ENCODE results near the gene PIGC.

PIGC gene

DNA sequence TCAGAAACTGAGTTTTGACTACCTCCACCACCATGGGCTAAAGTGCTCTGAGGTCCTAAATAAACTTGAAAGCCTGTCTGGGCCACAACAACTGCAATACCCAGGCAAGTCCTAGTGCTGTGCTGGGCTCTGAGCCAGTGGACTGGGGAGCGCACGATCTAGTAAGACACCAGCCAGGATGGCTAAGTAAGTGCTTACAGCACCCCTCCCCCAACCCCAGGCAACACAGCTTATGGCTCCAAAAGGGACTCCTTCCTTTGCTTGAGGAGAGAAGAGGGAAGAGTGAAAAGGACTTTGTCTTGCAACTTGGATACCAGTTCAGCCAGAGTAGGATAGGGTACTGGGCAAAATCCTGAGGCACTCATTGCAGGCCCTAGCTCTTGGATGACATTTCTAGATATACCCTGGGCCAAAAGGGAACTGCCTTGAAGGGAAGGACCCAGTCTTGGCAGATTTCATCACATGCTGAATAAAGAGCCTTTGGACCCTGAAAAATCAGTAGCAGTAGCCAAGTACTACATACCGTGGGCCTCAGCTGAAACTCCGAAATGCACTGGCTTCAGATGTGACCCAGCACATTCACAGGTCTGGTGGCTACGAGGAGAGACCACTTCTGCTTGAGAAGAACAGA, 21.8 kb downstream of the PIGC start:
- no peak for DNase-seq (ENCODE audit: low read depth)
- H3K4me3 ChIP-seq (ENCODE audit: low read length) = no peak overlapping the region
- TF ChIP-seq, protein P1, sequence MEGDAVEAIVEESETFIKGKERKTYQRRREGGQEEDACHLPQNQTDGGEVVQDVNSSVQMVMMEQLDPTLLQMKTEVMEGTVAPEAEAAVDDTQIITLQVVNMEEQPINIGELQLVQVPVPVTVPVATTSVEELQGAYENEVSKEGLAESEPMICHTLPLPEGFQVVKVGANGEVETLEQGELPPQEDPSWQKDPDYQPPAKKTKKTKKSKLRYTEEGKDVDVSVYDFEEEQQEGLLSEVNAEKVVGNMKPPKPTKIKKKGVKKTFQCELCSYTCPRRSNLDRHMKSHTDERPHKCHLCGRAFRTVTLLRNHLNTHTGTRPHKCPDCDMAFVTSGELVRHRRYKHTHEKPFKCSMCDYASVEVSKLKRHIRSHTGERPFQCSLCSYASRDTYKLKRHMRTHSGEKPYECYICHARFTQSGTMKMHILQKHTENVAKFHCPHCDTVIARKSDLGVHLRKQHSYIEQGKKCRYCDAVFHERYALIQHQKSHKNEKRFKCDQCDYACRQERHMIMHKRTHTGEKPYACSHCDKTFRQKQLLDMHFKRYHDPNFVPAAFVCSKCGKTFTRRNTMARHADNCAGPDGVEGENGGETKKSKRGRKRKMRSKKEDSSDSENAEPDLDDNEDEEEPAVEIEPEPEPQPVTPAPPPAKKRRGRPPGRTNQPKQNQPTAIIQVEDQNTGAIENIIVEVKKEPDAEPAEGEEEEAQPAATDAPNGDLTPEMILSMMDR (conservative IDR thresholded peaks at IDR 0.05; ENCODE audit: low read depth, low read length) = no peak

DNA sequence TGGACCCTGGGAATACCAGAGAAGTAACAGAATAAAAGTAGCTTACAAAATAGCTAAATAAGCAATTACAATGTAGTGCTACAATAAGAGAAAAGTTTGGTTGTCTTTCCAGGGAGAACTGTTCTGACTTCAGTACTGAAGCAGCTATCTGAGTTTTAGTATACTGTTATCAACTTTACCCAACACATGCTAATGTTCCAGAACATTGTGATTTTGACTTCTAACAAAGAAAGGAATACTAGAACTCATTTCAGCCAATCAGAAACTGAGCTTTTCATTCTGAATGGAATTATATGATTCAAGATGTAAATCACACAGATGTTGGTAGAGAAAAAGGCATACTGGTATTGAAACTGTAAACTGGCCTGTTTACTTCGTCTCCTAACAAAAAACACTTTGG, 23.5 kb downstream of the PIGC start, which contains the start of gene C1orf105:
TSS of gene C1orf105 (plus strand) at position 301 of the 400 bp plus-strand sequence. CDS start 201 bp downstream, outside the sequence.
- no peak for DNase-seq (ENCODE audit: low read depth)
- no peak within 1 kb of the TSS for H3K4me3 ChIP-seq (ENCODE audit: low read length)
- TF ChIP-seq, protein P1 (conservative IDR thresholded peaks at IDR 0.05; ENCODE audit: low read depth, low read length) = no peak

DNA sequence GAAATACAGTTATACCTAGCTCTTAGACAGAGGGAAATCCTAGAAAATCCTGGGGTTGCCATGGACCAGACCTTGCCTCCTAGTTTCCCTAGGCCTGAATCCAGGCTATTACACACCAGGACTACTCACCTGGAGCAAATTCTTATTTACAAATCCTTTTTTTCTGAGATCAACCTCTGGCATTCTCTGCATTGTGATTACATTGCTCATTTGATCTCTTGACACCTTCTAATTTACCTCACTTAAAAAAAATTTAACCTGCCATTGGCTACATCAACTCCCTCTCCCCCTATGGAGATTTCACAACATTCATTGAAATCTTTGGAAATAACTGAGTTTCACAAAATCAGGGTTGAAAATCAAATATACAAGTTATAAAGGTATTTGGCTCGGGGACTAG, 26.3 kb downstream of the PIGC start:
- TF ChIP-seq, protein P1 (conservative IDR thresholded peaks at IDR 0.05; ENCODE audit: low read depth, low read length) = no peak
- H3K4me3 ChIP-seq (ENCODE audit: low read length) = no peak overlapping the region
- DNase-seq (ENCODE audit: low read depth) = no peak

DNA sequence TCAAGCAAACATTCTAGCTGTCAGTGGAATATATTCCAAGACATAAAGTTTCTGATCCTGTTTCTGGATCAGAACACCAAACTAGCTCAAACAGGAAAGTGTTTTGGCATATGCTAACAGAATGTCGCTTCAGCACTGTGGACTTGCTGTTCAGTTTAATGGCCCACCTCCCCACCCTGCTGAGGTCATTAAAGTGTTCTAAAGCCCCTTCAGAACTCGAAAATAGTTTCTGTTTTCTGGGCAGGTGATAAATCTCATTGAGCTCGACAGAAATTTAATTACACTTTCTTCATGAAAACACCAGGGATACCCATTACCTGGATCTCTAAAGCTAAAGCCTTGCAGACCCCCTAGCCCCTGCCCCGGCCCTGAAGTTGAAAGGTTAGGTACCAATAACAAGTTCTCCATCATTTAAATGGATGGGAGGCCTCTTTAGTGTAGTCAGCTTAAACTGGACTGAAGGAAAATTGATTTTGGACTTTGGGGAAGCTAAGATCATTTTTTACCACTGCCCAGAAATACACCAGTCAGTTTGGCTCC, 27.3 kb downstream of the PIGC start:
- no peak overlapping the region for H3K4me3 ChIP-seq (ENCODE audit: low read length)
- TF ChIP-seq, protein P1 (conservative IDR thresholded peaks at IDR 0.05; ENCODE audit: low read depth, low read length) = no peak
- DNase-seq (ENCODE audit: low read depth) = no peak

DNA sequence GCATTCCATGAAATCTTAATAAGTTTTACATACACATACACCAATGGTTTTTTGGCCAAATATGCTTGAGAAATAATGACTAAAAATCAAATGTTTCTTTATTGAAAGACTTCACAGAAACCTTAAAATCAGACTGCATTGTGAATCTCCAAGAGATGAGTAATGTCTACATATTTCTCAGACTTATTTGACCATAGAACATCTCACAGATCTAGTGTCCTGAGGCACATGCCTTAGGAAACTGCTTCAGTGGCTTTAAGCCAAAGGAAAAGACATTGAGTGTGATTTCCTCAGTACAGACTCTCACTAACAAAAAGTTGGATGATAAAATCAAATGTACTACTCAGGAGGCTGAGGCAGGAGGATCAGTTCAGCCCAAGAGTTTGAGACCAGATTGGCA, 29.5 kb downstream of the PIGC start:
- no peak overlapping the region for H3K4me3 ChIP-seq (ENCODE audit: low read length)
- TF ChIP-seq, protein P1 (conservative IDR thresholded peaks at IDR 0.05; ENCODE audit: low read depth, low read length) = no peak
- DNase-seq (ENCODE audit: low read depth) = no peak

DNA sequence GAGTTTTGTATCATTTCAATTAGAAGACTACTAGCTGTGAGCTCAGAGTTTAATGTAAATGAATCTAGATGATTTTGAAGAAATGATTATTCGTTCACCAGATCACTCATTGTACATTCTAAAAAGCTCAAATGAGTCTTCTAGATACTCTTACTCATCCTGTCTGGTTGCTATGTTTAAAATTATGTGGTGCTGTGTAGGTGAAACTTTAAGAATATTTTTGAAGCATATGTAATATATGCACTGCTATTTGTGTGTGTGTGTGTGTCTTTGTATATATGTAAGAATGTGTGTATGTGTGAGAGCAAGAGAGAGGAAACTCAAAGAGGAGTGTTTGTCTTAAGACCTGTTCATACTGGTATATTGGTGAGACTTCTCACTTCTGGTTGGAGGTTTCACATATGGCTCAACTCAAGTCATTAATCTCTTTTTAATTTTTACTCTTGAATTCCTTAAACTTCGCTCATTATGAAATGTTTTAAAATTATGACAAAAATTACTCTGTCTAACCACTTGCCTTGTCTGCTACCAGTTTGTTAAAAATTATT, 32.0 kb downstream of the PIGC start:
- no peak for DNase-seq (ENCODE audit: low read depth)
- TF ChIP-seq, protein P1 (conservative IDR thresholded peaks at IDR 0.05; ENCODE audit: low read depth, low read length) = no peak
- no peak overlapping the region for H3K4me3 ChIP-seq (ENCODE audit: low read length)

DNA sequence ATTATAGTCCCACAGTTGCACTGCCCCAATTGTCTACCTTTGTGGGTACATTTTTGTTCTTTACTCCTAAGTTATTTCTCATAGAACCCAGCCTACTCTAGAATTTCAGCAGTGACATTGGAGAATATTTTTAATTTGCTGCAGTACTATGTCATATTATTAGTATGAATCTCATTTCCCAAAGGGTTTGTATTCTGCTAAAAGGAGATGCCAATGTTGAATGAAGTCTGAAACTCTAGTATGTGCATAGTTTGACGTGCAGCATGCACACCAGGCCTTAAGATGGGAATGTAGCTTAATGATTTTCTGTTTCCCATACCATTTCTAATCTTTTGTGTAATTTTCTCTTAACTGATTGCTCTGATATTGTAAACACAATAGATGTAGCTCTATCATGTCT, 33.8 kb downstream of the PIGC start:
- H3K4me3 ChIP-seq (ENCODE audit: low read length) = no peak overlapping the region
- TF ChIP-seq, protein P1 (conservative IDR thresholded peaks at IDR 0.05; ENCODE audit: low read depth, low read length) = no peak
- no peak for DNase-seq (ENCODE audit: low read depth)
